Ascending aorta (tissue), 2 donors: ENCODE measurements around the gene KCNQ1. TPM values are rescaled to one million over a fixed set of nuclear protein-coding genes. Genes with fewer than 3 reads are reported as not detected.

Experiments used
- DNase-seq, 2 donors: peaks; one replicate each; pipeline ENCODE4 v3.0.0-alpha.2; 2019; ENCODE audit warnings: low spot score in 2 of 2
- H3K27ac ChIP-seq, 2 donors: fragments of 200-600 bp; sonication (generic); one replicate each; pipeline ENCODE4 v1.5.1; 2016 to 2017; ENCODE audit warnings: mild to moderate bottlenecking in 1 of 2
- H3K27me3 ChIP-seq: fragments of 200-600 bp; sonication (generic); one replicate; pipeline ENCODE4 v1.5.1; 2017
- H3K36me3 ChIP-seq, 2 donors: fragments of 200-600 bp; sonication (generic); one replicate each; pipeline ENCODE4 v1.5.1; 2016
- H3K4me1 ChIP-seq, 2 donors: fragments of 200-600 bp; sonication (generic); one replicate each; pipeline ENCODE4 v1.5.1; 2016 to 2017; ENCODE audit warnings: mild to moderate bottlenecking in 1 of 2
- H3K4me3 ChIP-seq, 2 donors: fragments of 200-600 bp; sonication (generic); one replicate each; pipeline ENCODE4 v1.5.1; 2016 to 2017; ENCODE audit warnings: mild to moderate bottlenecking in 1 of 2
- H3K9me3 ChIP-seq, 2 donors: fragments of 200-600 bp; sonication (generic); one replicate each; pipeline ENCODE4 v1.5.1; 2016
- CTCF ChIP-seq, 3 experiments: fragments of 200-600 bp in 2 of 3; fragments of 450-650 bp in 1 of 3; sonication (generic) in 2 of 3; IDR thresholded peaks; one replicate each; pipeline ENCODE4 v1.5.1; 2016 to 2019; ENCODE audit warnings: antibody characterized with exemption in 3 of 3, mild to moderate bottlenecking in 1 of 3, moderate library complexity in 1 of 3
- intact Hi-C: fragments of 100-400 bp; cut with DNase I; formaldehyde crosslinking; loops from one replicate; pipeline ENCODE4 v1.15.1; 2023
- total RNA-seq: library from RNA; depleted of rRNA; stranded (reverse); fragments of >200 nt; gene quantifications from one replicate; pipeline ENCODE4 v1.1.0, GENCODE V29; 2016

Gene KCNQ1
- total RNA-seq, 1 donor from 2014 or later = 2.3 TPM

DNA sequence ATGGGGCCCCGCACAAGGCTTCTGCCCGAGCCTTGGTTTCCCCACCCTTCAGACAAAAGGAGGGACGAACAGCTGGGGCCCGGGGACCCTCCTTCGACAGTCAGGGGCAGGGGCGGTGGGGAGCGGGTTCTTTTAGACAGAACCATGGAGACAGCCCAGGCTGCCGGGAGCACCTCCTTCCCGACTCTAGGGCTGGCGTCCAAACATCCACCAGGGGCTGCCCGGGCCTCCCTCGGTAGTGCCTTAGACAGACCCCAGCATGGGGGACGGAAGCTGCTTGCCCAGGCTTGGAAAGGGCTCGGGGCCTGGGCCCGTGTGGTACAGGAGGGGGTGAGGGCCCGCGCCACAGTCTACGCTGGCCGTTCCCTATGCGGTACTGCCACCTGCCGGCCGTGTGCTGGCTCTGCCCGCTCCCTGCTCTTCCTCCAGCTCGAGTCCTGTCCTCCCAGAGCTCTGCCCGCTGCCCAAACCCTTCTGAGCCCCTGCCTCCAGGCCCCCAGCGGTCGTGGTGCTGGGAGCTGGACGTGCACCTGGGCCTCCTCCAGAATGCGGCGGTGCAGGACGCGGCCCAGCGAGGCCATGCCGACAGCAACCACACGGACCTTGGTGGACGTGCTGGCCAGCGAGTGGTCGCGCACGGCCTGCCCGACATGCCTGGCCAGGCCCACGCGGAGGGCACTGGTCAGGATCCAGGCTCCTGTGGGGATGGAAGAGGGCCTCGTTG, 24.1 kb upstream of the KCNQ1 start:
- TF ChIP-seq CTCF (IDR thresholded peaks at IDR 0.05) = peak; percentile 90 to 96 (median 96)
- no peak overlapping the region for H3K27ac ChIP-seq
- H3K4me3 ChIP-seq = no peak overlapping the region
- no peaks in the 10 kb centered on the region for H3K27me3 ChIP-seq
- peaks cover 0 to 3% of the 10 kb centered on the region in 2 donors for H3K4me1 ChIP-seq
- intact Hi-C loops = loop anchor here (1.0 kb wide), 2 partner anchors 115 to 223 kb away; no protein-coding TSS in a partner anchor
- H3K9me3 ChIP-seq = no peaks in the 10 kb centered on the region
- DNase-seq = peak in 1 of 2 donors; percentile 82
- H3K36me3 ChIP-seq = no peaks in the 10 kb centered on the region

GRCh38 chr11:2421226-2421994, 23.4 kb upstream of the KCNQ1 start:
- H3K4me3 ChIP-seq = no peak overlapping the region
- H3K27ac ChIP-seq = no peak overlapping the region
- no peaks in the 10 kb centered on the region for H3K27me3 ChIP-seq
- peaks cover 0 to 3% of the 10 kb centered on the region in 2 donors for H3K4me1 ChIP-seq
- intact Hi-C loops = no loop called here
- H3K9me3 ChIP-seq = no peaks in the 10 kb centered on the region
- no peak for DNase-seq
- H3K36me3 ChIP-seq = no peaks in the 10 kb centered on the region
- TF ChIP-seq CTCF (IDR thresholded peaks at IDR 0.05) = no peak

GRCh38 chr11:2421996-2422395, 22.8 kb upstream of the KCNQ1 start:
- Histone ChIP-seq H3K9me3 (no peaks in the 10 kb centered on the region), H3K27me3 (no peaks in the 10 kb centered on the region), H3K4me3 (no peak overlapping the region), H3K4me1 (peaks cover 0 to 3% of the 10 kb centered on the region in 2 donors), H3K27ac (no peak overlapping the region), H3K36me3 (no peaks in the 10 kb centered on the region)
- no peak for TF ChIP-seq CTCF (IDR thresholded peaks at IDR 0.05)
- intact Hi-C loops = no loop called here
- DNase-seq = no peak

DNA sequence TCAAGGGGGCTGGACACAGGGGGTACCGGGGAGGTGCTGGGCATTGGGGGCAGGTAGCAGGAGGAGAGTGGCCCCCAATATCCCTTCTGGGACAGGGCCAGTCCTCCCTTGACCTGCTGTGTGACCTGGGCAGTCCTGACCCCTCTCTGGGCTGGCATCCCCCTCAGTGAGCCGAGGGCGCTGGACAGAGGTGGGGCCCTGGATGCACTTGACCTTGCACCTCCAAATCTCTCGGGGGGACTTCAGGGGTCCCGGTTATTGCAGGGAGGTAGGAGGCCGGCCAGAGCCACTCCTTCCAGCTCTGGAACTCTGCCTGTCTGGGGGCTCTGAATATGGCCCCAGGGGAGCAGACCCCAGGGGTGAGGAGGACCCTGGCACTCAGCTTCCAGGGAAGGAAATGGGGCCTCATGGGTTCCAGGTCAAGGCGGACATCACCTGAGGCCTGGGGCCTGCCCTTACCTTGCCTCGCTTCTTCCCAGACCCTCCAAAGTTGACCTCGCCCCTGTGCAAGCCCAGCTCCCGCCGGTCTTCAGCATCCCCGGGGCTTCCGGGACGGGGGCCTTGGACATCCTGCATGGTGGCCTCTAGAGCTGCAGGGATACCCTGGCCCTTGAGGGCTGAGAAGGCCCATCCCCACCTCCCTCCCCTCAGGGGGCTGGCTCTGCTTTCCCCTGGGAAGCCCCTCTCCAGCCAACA, 22.2 kb upstream of the KCNQ1 start:
- Histone ChIP-seq H3K27ac (no peak overlapping the region), H3K4me1 (peaks cover 0 to 3% of the 10 kb centered on the region in 2 donors), H3K9me3 (no peaks in the 10 kb centered on the region), H3K4me3 (no peak overlapping the region), H3K27me3 (no peaks in the 10 kb centered on the region), H3K36me3 (no peaks in the 10 kb centered on the region)
- intact Hi-C loops = no loop called here
- DNase-seq = no peak
- TF ChIP-seq CTCF (IDR thresholded peaks at IDR 0.05) = no peak

- intact Hi-C loops = no loop called here
- Histone ChIP-seq H3K27ac (no peak overlapping the region), H3K27me3 (no peaks in the 10 kb centered on the region), H3K9me3 (no peaks in the 10 kb centered on the region), H3K4me3 (no peak overlapping the region), H3K4me1 (peaks cover 0 to 3% of the 10 kb centered on the region in 2 donors), H3K36me3 (no peaks in the 10 kb centered on the region)
- no peak for TF ChIP-seq CTCF (IDR thresholded peaks at IDR 0.05)
- no peak for DNase-seq
Observed at GRCh38 chr11:2423157-2424025, 21.4 kb upstream of the KCNQ1 start.
